VCaP (cell line): ENCODE data around the gene PTPRN2.
A peak's percentile ranks its signal among the peaks of the same experiment; 100 is the strongest.

Source experiments
- H3K27ac ChIP-seq: fragments of 450-650 bp; 2 replicates; pipeline ENCODE4 v1.5.1; 2017
- CTCF ChIP-seq: fragments of 450-650 bp; conservative IDR thresholded peaks from 2 replicates; pipeline ENCODE4 v1.5.1; 2017; ENCODE audit warnings: mild to moderate bottlenecking, moderate library complexity

Gene PTPRN2

GRCh38 chr7:157791261-157791660 is 796.4 kb downstream of the PTPRN2 start:
- 0 out of 2 replicates have a peak overlapping the region, but pooled peaks have one; percentile 5 for H3K27ac ChIP-seq
- TF ChIP-seq CTCF: no peak

- H3K27ac ChIP-seq: no peak overlapping the region
- TF ChIP-seq CTCF: no peak
These were observed 797.7 kb downstream of the PTPRN2 start for GRCh38 chr7:157789942-157790341.

DNA sequence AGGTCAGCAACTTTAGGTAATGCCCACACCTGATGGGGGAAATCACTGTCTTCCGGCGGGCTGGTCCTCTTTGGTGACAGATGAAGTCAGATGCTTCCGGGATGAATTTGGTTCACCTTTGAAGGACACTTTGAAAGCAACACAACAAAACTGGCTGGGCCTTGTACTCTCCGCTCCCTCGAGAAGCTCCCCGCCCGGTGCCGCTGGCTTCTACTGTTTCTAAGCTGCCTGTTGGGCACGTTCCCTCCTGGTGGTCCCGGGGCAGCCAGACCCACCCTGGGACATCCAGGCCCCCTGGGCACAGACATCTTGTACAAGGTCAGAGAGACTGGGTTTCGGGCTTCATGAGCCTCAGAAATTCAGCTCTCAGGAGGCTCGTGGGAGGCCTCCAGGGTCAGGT is 798.5 kb downstream of the PTPRN2 start:
- no peak for TF ChIP-seq CTCF
- H3K27ac ChIP-seq: no peak overlapping the region

DNA sequence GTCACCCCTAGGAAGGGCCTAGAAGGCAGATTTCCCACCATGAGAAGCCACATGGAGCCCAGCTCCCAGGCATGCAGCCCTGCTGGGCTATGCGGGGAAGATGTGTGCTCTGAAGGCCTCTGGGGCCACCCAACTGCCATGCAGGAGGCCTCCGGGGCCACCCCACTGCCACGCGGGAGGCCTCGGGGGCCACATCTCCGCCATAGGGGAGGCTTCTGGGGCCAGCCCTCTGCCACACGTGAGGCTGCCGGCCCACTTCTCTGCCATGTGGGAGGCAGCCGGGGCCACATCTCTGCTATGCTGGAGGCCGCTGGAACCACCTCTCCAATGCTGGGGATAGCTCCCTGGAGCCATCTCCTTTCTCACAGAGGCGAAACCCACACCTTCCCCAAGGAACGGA is 799.0 kb downstream of the PTPRN2 start:
- no peak for TF ChIP-seq CTCF
- no peak overlapping the region for H3K27ac ChIP-seq

DNA sequence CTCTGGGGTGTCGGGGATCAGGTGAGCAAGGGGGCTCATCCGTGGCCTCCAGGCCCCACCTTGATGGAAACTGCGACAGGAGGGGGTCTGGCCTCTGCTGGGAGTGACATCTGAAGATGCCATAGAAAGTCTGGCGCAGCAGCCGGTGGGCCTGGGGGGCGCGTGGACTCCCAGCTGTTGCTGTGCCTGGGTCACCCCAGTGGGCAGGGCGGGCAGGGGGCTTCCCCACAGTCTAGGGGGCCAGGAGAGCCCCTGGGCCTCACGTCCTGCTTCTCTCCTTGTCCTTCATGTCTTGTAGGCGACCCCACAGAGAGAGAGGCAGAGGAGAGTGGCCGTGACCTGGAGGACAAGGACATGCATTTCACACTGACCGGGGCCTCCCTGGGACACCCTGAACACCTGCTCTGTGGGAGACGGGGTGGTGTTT is 800.3 kb downstream of the PTPRN2 start:
- no peak for TF ChIP-seq CTCF
- no peak overlapping the region for H3K27ac ChIP-seq

DNA sequence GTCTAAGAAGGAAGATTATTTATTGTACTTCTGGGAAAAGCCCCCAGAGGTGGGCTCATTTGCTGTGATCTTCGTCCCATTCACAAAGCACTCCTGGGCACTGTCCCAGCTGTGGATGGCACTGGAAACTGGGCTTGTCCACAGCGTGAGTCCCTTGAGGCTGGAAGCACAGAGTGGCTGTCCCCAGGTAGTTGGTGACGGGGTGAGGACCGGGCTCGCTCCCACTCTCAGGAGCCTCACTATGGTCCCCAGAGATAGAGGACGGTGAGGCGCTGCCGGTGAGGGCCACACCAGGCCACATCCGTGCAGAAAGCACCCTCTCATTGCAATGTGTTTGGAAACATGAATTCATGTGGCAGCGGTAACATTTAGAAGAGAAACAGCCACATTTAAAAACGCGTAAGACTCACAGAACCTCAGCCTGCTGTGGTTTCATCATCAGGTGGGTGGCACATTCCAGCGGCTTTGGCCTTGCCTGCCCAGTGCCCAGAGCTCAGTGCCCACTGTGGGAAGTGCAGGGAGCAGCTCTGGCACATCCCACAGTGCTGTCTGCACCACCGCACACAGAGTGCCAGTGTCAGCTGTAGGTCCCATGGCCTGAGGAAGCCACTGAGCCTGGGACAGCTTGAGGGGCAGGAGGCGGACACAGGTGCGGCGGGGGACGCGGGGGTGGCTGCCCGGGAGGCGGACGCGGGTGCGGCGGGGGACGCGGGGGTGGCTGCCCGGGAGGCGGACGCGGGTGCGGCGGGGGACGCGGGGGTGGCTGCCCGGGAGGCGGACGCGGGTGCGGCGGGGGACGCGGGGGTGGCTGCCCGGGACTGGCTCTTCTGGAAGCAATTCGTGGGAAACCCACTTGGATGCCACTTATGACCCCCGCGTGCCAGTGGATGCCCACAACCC is 801.0 kb downstream of the PTPRN2 start:
- no peak overlapping the region for H3K27ac ChIP-seq
- no peak for TF ChIP-seq CTCF

DNA sequence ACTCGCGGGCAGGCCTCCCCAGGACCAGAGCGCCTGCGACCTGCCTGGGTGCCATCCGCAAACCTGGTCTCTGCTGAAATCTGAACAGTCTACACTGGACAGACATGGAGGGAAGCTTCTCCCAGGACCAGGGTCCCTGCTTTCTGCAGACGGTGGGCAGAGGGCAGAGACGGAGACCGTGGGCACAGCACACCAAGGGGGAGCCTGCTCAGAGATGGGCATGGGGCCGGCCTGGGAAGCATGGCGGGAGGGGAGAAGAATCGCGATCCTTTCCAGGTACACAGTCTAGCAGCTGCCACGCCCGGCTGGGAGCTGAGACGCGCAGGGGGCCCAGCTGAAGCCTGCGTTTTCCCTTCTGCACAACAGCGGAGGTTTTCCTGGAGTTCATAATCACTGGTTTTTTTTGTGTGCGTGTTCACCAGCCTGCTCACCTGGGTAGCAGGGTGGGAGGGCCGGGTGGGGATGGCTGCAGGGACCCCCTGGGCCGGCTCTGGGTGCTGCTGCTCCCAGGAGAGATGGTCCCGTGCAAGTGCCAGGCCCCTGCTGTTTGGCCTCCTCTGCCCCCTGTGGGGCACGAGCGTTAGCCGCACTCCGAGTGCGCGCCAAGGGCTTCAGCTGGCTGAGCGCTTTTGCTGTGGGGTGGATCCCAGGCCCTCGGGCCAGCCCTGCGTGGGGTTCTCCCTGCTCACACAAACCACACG is 802.0 kb downstream of the PTPRN2 start:
- H3K27ac ChIP-seq: no peak overlapping the region
- no peak for TF ChIP-seq CTCF
